Endothelial cell of umbilical vein (primary cell): ENCODE measurements around the gene TUBG2.

Source experiments
- CTCF ChIP-seq, 2 donors: IDR thresholded peaks; 1 replicate in 1 of 2; 2 replicates in 1 of 2; pipeline ENCODE4 v1.5.1; 2011; ENCODE audit warnings: low read length in 2 of 2, mild to moderate bottlenecking in 2 of 2, moderate library complexity in 2 of 2, control low read depth in 1 of 2, inconsistent platforms in 1 of 2, low read depth in 1 of 2; ENCODE audit not compliant: insufficient read depth in 1 of 2; ENCODE audit errors: extremely low read depth in 1 of 2
- EZH2 ChIP-seq: IDR thresholded peaks from 2 replicates; pipeline ENCODE4 v1.6.1; 2012; ENCODE audit warnings: borderline replicate concordance, low read depth, mild to moderate bottlenecking, moderate library complexity, low read length, inconsistent platforms; ENCODE audit not compliant: severe bottlenecking
- FOS ChIP-seq: IDR thresholded peaks from 2 replicates; pipeline ENCODE4 v1.6.1; 2011; ENCODE audit warnings: mild to moderate bottlenecking, low read length, moderate library complexity, borderline replicate concordance; ENCODE audit not compliant: insufficient read depth
- JUN ChIP-seq: IDR thresholded peaks from 2 replicates; pipeline ENCODE4 v1.6.1; 2011; ENCODE audit warnings: borderline replicate concordance, low read depth; ENCODE audit not compliant: insufficient read length, insufficient read depth
- MAX ChIP-seq: IDR thresholded peaks from 2 replicates; pipeline ENCODE4 v1.6.1; 2011; ENCODE audit not compliant: insufficient read depth, insufficient read length
- MYC ChIP-seq: IDR thresholded peaks from one replicate; pipeline ENCODE4 v1.6.1; 2011; ENCODE audit warnings: mild to moderate bottlenecking, low read depth, low read length
- POLR2A ChIP-seq: IDR thresholded peaks from 2 replicates; pipeline ENCODE4 v1.6.1; 2012; ENCODE audit warnings: low read depth, mild to moderate bottlenecking, control low read depth, low read length
- POLR2AphosphoS5 ChIP-seq: IDR thresholded peaks from 2 replicates; pipeline ENCODE4 v1.6.1; 2012; ENCODE audit warnings: low read depth, mild to moderate bottlenecking, control low read depth, low read length, moderate library complexity; ENCODE audit not compliant: insufficient read depth

- TF ChIP-seq POLR2A (no peak), CTCF (IDR thresholded peaks at IDR 0.05; ENCODE audit: extremely low read depth in 1 of 2, insufficient read depth in 1 of 2, low read depth in 1 of 2, low read length in 2 of 2) (no peak), MAX (no peak), POLR2AphosphoS5 (no peak), EZH2 (no peak), FOS (no peak), JUN (no peak), MYC (no peak)
These were observed 39.8 kb downstream of the TUBG2 start for GRCh38 chr17:42698736-42699414.
